ENCODE measurements around the gene DSTYK.

Gene DSTYK

GRCh38 chr1:205192287-205192686 lies 19.2 kb downstream of the DSTYK start:
- no peak overlapping the region for H2BK15ac ChIP-seq (replicated peaks; ENCODE audit: low read depth)
- H4K5ac ChIP-seq (ENCODE audit: low read length), result no peak overlapping the region
- H3K27ac ChIP-seq (ENCODE audit: low read depth, low read length), result no peak overlapping the region
- H2BK120ac ChIP-seq (ENCODE audit: low read depth, low read length), result no peak overlapping the region
- no peaks in the 10 kb centered on the region for H3K36me3 ChIP-seq (ENCODE audit: control insufficient read depth, insufficient read depth, low read length)
- H3K79me1 ChIP-seq (ENCODE audit: low read length), result peaks cover 2% of the 10 kb centered on the region
- H3K4me3 ChIP-seq (ENCODE audit: low read length), result no peak overlapping the region
- no peak overlapping the region for H3K9ac ChIP-seq (ENCODE audit: low read length)
- DNase-seq, result no peak
- H3K4ac ChIP-seq (ENCODE audit: low read depth, low read length), result no peak overlapping the region
- no peak overlapping the region for H3K4me2 ChIP-seq (ENCODE audit: low read length)
- no peak overlapping the region for H2AK5ac ChIP-seq (ENCODE audit: low read length)
- H3K27me3 ChIP-seq (ENCODE audit: insufficient read depth, low read length, poor library complexity), result no peaks in the 10 kb centered on the region
- WGBS (ENCODE audit: extremely low coverage, insufficient coverage, low lambda C conversion rate), result no CpG with 5 or more reads among the region's 8 CpGs
- no peak overlapping the region for H3K56ac ChIP-seq (ENCODE audit: low read length)
- peaks cover 2% of the 10 kb centered on the region for H3K79me2 ChIP-seq (ENCODE audit: control insufficient read depth, insufficient read depth, low read length)
- H3K4me1 ChIP-seq (ENCODE audit: control insufficient read depth, low read depth, low read length), result peaks cover 1% of the 10 kb centered on the region
- no peak overlapping the region for H3K18ac ChIP-seq (ENCODE audit: low read length)
- no peak overlapping the region for H4K8ac ChIP-seq (ENCODE audit: low read depth, low read length)
- no peak overlapping the region for H3K23ac ChIP-seq (ENCODE audit: low read length)
- no peak overlapping the region for H2BK5ac ChIP-seq (ENCODE audit: low read length)

- Histone ChIP-seq H2BK5ac (ENCODE audit: low read length) (no peak overlapping the region), H3K79me1 (ENCODE audit: low read length) (peaks cover 2% of the 10 kb centered on the region), H4K8ac (ENCODE audit: low read depth, low read length) (no peak overlapping the region), H3K4me3 (ENCODE audit: low read length) (no peak overlapping the region), H4K5ac (ENCODE audit: low read length) (no peak overlapping the region), H2AK5ac (ENCODE audit: low read length) (no peak overlapping the region), H3K27ac (ENCODE audit: low read depth, low read length) (no peak overlapping the region), H3K79me2 (ENCODE audit: control insufficient read depth, insufficient read depth, low read length) (peaks cover 2% of the 10 kb centered on the region), H3K4me1 (ENCODE audit: control insufficient read depth, low read depth, low read length) (peaks cover 1% of the 10 kb centered on the region), H3K36me3 (ENCODE audit: control insufficient read depth, insufficient read depth, low read length) (no peaks in the 10 kb centered on the region), H3K23ac (ENCODE audit: low read length) (no peak overlapping the region), H3K18ac (ENCODE audit: low read length) (no peak overlapping the region), H3K56ac (ENCODE audit: low read length) (no peak overlapping the region), H2BK15ac (replicated peaks; ENCODE audit: low read depth) (no peak overlapping the region), H2BK120ac (ENCODE audit: low read depth, low read length) (no peak overlapping the region), H3K27me3 (ENCODE audit: insufficient read depth, low read length, poor library complexity) (no peaks in the 10 kb centered on the region), H3K4me2 (ENCODE audit: low read length) (no peak overlapping the region), H3K4ac (ENCODE audit: low read depth, low read length) (no peak overlapping the region), H3K9ac (ENCODE audit: low read length) (no peak overlapping the region)
- DNase-seq, result no peak
- WGBS (ENCODE audit: extremely low coverage, insufficient coverage, low lambda C conversion rate), result no CpG with 5 or more reads among the region's 2 CpGs
Measured at GRCh38 chr1:205191622-205192021, 19.9 kb downstream of the DSTYK start.

- H4K5ac ChIP-seq (ENCODE audit: low read length), result no peak overlapping the region
- H3K27ac ChIP-seq (ENCODE audit: low read depth, low read length), result no peak overlapping the region
- H2BK120ac ChIP-seq (ENCODE audit: low read depth, low read length), result no peak overlapping the region
- no peak overlapping the region for H3K23ac ChIP-seq (ENCODE audit: low read length)
- no peak for DNase-seq
- H3K4me2 ChIP-seq (ENCODE audit: low read length), result no peak overlapping the region
- peaks cover 2% of the 10 kb centered on the region for H3K79me2 ChIP-seq (ENCODE audit: control insufficient read depth, insufficient read depth, low read length)
- no peak overlapping the region for H2BK5ac ChIP-seq (ENCODE audit: low read length)
- WGBS (ENCODE audit: extremely low coverage, insufficient coverage, low lambda C conversion rate), result no CpG with 5 or more reads among the region's 9 CpGs
- H2BK15ac ChIP-seq (replicated peaks; ENCODE audit: low read depth), result no peak overlapping the region
- H3K9ac ChIP-seq (ENCODE audit: low read length), result no peak overlapping the region
- no peaks in the 10 kb centered on the region for H3K27me3 ChIP-seq (ENCODE audit: insufficient read depth, low read length, poor library complexity)
- no peaks in the 10 kb centered on the region for H3K36me3 ChIP-seq (ENCODE audit: control insufficient read depth, insufficient read depth, low read length)
- H3K79me1 ChIP-seq (ENCODE audit: low read length), result peaks cover 2% of the 10 kb centered on the region
- H2AK5ac ChIP-seq (ENCODE audit: low read length), result no peak overlapping the region
- H3K18ac ChIP-seq (ENCODE audit: low read length), result no peak overlapping the region
- no peak overlapping the region for H3K4ac ChIP-seq (ENCODE audit: low read depth, low read length)
- H3K4me3 ChIP-seq (ENCODE audit: low read length), result no peak overlapping the region
- H4K8ac ChIP-seq (ENCODE audit: low read depth, low read length), result no peak overlapping the region
- no peak overlapping the region for H3K56ac ChIP-seq (ENCODE audit: low read length)
- peaks cover 1% of the 10 kb centered on the region for H3K4me1 ChIP-seq (ENCODE audit: control insufficient read depth, low read depth, low read length)
Measured at GRCh38 chr1:205190845-205191577, 20.5 kb downstream of the DSTYK start.

- Histone ChIP-seq H3K4ac (ENCODE audit: low read depth, low read length) (no peak overlapping the region), H3K4me2 (ENCODE audit: low read length) (no peak overlapping the region), H2BK5ac (ENCODE audit: low read length) (no peak overlapping the region), H3K79me1 (ENCODE audit: low read length) (peaks cover 2% of the 10 kb centered on the region), H3K27ac (ENCODE audit: low read depth, low read length) (no peak overlapping the region), H3K4me3 (ENCODE audit: low read length) (no peak overlapping the region), H3K79me2 (ENCODE audit: control insufficient read depth, insufficient read depth, low read length) (no peaks in the 10 kb centered on the region), H2BK120ac (ENCODE audit: low read depth, low read length) (no peak overlapping the region), H2AK5ac (ENCODE audit: low read length) (no peak overlapping the region), H3K9ac (ENCODE audit: low read length) (no peak overlapping the region), H2BK15ac (replicated peaks; ENCODE audit: low read depth) (no peak overlapping the region), H3K23ac (ENCODE audit: low read length) (no peak overlapping the region), H3K36me3 (ENCODE audit: control insufficient read depth, insufficient read depth, low read length) (no peaks in the 10 kb centered on the region), H3K27me3 (ENCODE audit: insufficient read depth, low read length, poor library complexity) (no peaks in the 10 kb centered on the region), H3K4me1 (ENCODE audit: control insufficient read depth, low read depth, low read length) (peaks cover 1% of the 10 kb centered on the region), H4K8ac (ENCODE audit: low read depth, low read length) (no peak overlapping the region), H3K18ac (ENCODE audit: low read length) (no peak overlapping the region), H3K56ac (ENCODE audit: low read length) (no peak overlapping the region), H4K5ac (ENCODE audit: low read length) (no peak overlapping the region)
- WGBS (ENCODE audit: extremely low coverage, insufficient coverage, low lambda C conversion rate), result 100% methylated on average over 1 of the region's 2 CpGs
- no peak for DNase-seq
Measured at GRCh38 chr1:205189131-205189530, 22.4 kb downstream of the DSTYK start.

GRCh38 chr1:205188596-205188995 lies 22.9 kb downstream of the DSTYK start:
- Histone ChIP-seq H3K4me3 (ENCODE audit: low read length) (no peak overlapping the region), H2AK5ac (ENCODE audit: low read length) (no peak overlapping the region), H3K79me1 (ENCODE audit: low read length) (peaks cover 2% of the 10 kb centered on the region), H2BK120ac (ENCODE audit: low read depth, low read length) (no peak overlapping the region), H2BK15ac (replicated peaks; ENCODE audit: low read depth) (no peak overlapping the region), H3K4me1 (ENCODE audit: control insufficient read depth, low read depth, low read length) (peaks cover 1% of the 10 kb centered on the region), H3K4ac (ENCODE audit: low read depth, low read length) (no peak overlapping the region), H3K27ac (ENCODE audit: low read depth, low read length) (no peak overlapping the region), H4K8ac (ENCODE audit: low read depth, low read length) (no peak overlapping the region), H3K4me2 (ENCODE audit: low read length) (no peak overlapping the region), H2BK5ac (ENCODE audit: low read length) (no peak overlapping the region), H3K36me3 (ENCODE audit: control insufficient read depth, insufficient read depth, low read length) (no peaks in the 10 kb centered on the region), H3K56ac (ENCODE audit: low read length) (no peak overlapping the region), H4K5ac (ENCODE audit: low read length) (no peak overlapping the region), H3K27me3 (ENCODE audit: insufficient read depth, low read length, poor library complexity) (no peaks in the 10 kb centered on the region), H3K18ac (ENCODE audit: low read length) (no peak overlapping the region), H3K23ac (ENCODE audit: low read length) (no peak overlapping the region), H3K9ac (ENCODE audit: low read length) (no peak overlapping the region), H3K79me2 (ENCODE audit: control insufficient read depth, insufficient read depth, low read length) (no peaks in the 10 kb centered on the region)
- no peak for DNase-seq
- WGBS (ENCODE audit: extremely low coverage, insufficient coverage, low lambda C conversion rate), result no CpG with 5 or more reads among the region's 2 CpGs

GRCh38 chr1:205188098-205188497 lies 23.4 kb downstream of the DSTYK start:
- Histone ChIP-seq H3K79me1 (ENCODE audit: low read length) (peaks cover 2% of the 10 kb centered on the region), H4K8ac (ENCODE audit: low read depth, low read length) (no peak overlapping the region), H3K36me3 (ENCODE audit: control insufficient read depth, insufficient read depth, low read length) (no peaks in the 10 kb centered on the region), H3K4me3 (ENCODE audit: low read length) (no peak overlapping the region), H2AK5ac (ENCODE audit: low read length) (no peak overlapping the region), H3K23ac (ENCODE audit: low read length) (no peak overlapping the region), H2BK120ac (ENCODE audit: low read depth, low read length) (no peak overlapping the region), H3K9ac (ENCODE audit: low read length) (no peak overlapping the region), H3K79me2 (ENCODE audit: control insufficient read depth, insufficient read depth, low read length) (no peaks in the 10 kb centered on the region), H3K4me1 (ENCODE audit: control insufficient read depth, low read depth, low read length) (peaks cover 1% of the 10 kb centered on the region), H3K56ac (ENCODE audit: low read length) (no peak overlapping the region), H3K18ac (ENCODE audit: low read length) (no peak overlapping the region), H3K27me3 (ENCODE audit: insufficient read depth, low read length, poor library complexity) (no peaks in the 10 kb centered on the region), H3K4me2 (ENCODE audit: low read length) (no peak overlapping the region), H2BK15ac (replicated peaks; ENCODE audit: low read depth) (no peak overlapping the region), H4K5ac (ENCODE audit: low read length) (no peak overlapping the region), H3K27ac (ENCODE audit: low read depth, low read length) (no peak overlapping the region), H3K4ac (ENCODE audit: low read depth, low read length) (no peak overlapping the region), H2BK5ac (ENCODE audit: low read length) (no peak overlapping the region)
- DNase-seq, result no peak
- WGBS (ENCODE audit: extremely low coverage, insufficient coverage, low lambda C conversion rate), result no CpG with 5 or more reads among the region's 2 CpGs
